Cerebellar nuclear complex (tissue), 1 donor: Measurements from ENCODE around the gene BANP.
"Not testable (repeated sequence)": the region's sequence is repeated elsewhere in the genome, so short reads cannot be mapped to it uniquely, and the experiment has no call there.

Experiments used
- DNase-seq, 2 experiments: peaks; one replicate each; lab custom pipeline; 2025; lab: John Stamatoyannopoulos, UW

Gene BANP

GRCh38 chr16:88066680-88067529, 115.7 kb downstream of the BANP start:
- no peak for DNase-seq

- DNase-seq: no peak
Observed at GRCh38 chr16:88067530-88068411, 116.5 kb downstream of the BANP start.

GRCh38 chr16:88068476-88069396, 117.5 kb downstream of the BANP start:
- DNase-seq: no peak

- no peak for DNase-seq
Observed at GRCh38 chr16:88069397-88070168, 118.3 kb downstream of the BANP start.

GRCh38 chr16:88070341-88070740, 119.1 kb downstream of the BANP start:
- DNase-seq: no peak

GRCh38 chr16:88070989-88071625, 119.9 kb downstream of the BANP start:
- no peak for DNase-seq

- DNase-seq: no peak
Observed at GRCh38 chr16:88071908-88072307, 120.7 kb downstream of the BANP start.

- DNase-seq: peak in 1 of 2 experiments; percentile 72
Observed at GRCh38 chr16:88072571-88073001, 121.4 kb downstream of the BANP start.

- DNase-seq: no peak
Observed at GRCh38 chr16:88073201-88073721, 122.0 kb downstream of the BANP start.

- no peak for DNase-seq
Observed at GRCh38 chr16:88074041-88074440, 122.8 kb downstream of the BANP start.

GRCh38 chr16:88076211-88076931, 125.1 kb downstream of the BANP start:
- no peak for DNase-seq

- not testable (repeated sequence) for DNase-seq
Observed at GRCh38 chr16:88076932-88077320, 125.7 kb downstream of the BANP start.

GRCh38 chr16:88077328-88078108, 126.3 kb downstream of the BANP start:
- DNase-seq: no peak

GRCh38 chr16:88078111-88078775, 127.0 kb downstream of the BANP start:
- DNase-seq: peak; percentile 77 to 84

- no peak for DNase-seq
Observed at GRCh38 chr16:88083582-88083981, 132.3 kb downstream of the BANP start.

- DNase-seq: no peak
Observed at GRCh38 chr16:88084881-88085280, 133.6 kb downstream of the BANP start.

GRCh38 chr16:88086571-88087516, 135.6 kb downstream of the BANP start:
- no peak for DNase-seq
